ENCODE measurements around the gene ERI2.

- TF ChIP-seq CTCF (conservative IDR thresholded peaks at IDR 0.05; ENCODE audit: low read depth, low read length) (no peak), EZH2 (IDR thresholded peaks at IDR 0.05; ENCODE audit: low read length, unreplicated experiment) (no peak), EZH2phosphoT487 (IDR thresholded peaks at IDR 0.05; ENCODE audit: borderline replicate concordance, low read length) (no peak)
Measured at GRCh38 chr16:20814784-20815183, 8.5 kb upstream of the ERI2 start.
